Lower leg skin (tissue), 4 donors: ENCODE results near the gene TTC16. TPM values are rescaled to one million over a fixed set of nuclear protein-coding genes. Genes with fewer than 3 reads are reported as not detected.
"Not testable (repeated sequence)": the region's sequence is repeated elsewhere in the genome, so short reads cannot be mapped to it uniquely, and the experiment has no call there.

Experiments
- DNase-seq, 2 donors: peaks; one replicate each; pipeline ENCODE4 v3.0.0-alpha.2; 2019; ENCODE audit warnings: low spot score in 2 of 2
- H3K4me3 ChIP-seq: fragments of 200-600 bp; sonication (generic); 2 replicates; pipeline ENCODE4 v1.5.1; 2017; ENCODE audit warnings: mild to moderate bottlenecking, low read depth; ENCODE audit not compliant: poor library complexity, severe bottlenecking
- POLR2A ChIP-seq, 2 donors: fragments of 450-650 bp; IDR thresholded peaks; one replicate each; pipeline ENCODE4 v1.6.1; 2016 to 2017; ENCODE audit warnings: antibody characterized with exemption in 2 of 2, mild to moderate bottlenecking in 1 of 2, moderate library complexity in 1 of 2
- WGBS, 2 donors: methylation state at CpG; one replicate each; pipeline ENCODE4 v1.1.5; 2018; 5-methylcytosine and 5-hydroxymethylcytosine counted together
- intact Hi-C: fragments of 100-400 bp; cut with DNase I; formaldehyde crosslinking; loops from one replicate; pipeline ENCODE4 v1.15.0; 2023; ENCODE audit warnings: low total_unique reads
- total RNA-seq, 4 donors: library from RNA; depleted of rRNA; stranded (reverse); fragments of >200 nt; gene quantifications; one replicate each; pipeline ENCODE4 v1.1.0, GENCODE V29; 2016
- TF ChIP-seq, protein P1 (sequence below), 3 donors: fragments of 450-650 bp; IDR thresholded peaks; one replicate each; pipeline ENCODE4 v1.5.1; 2016; ENCODE audit warnings: antibody characterized with exemption in 3 of 3, mild to moderate bottlenecking in 3 of 3, moderate library complexity in 2 of 3

TTC16 gene
- total RNA-seq, 4 donors from 2014 or later = 0.25 TPM; not detected in 3

DNA sequence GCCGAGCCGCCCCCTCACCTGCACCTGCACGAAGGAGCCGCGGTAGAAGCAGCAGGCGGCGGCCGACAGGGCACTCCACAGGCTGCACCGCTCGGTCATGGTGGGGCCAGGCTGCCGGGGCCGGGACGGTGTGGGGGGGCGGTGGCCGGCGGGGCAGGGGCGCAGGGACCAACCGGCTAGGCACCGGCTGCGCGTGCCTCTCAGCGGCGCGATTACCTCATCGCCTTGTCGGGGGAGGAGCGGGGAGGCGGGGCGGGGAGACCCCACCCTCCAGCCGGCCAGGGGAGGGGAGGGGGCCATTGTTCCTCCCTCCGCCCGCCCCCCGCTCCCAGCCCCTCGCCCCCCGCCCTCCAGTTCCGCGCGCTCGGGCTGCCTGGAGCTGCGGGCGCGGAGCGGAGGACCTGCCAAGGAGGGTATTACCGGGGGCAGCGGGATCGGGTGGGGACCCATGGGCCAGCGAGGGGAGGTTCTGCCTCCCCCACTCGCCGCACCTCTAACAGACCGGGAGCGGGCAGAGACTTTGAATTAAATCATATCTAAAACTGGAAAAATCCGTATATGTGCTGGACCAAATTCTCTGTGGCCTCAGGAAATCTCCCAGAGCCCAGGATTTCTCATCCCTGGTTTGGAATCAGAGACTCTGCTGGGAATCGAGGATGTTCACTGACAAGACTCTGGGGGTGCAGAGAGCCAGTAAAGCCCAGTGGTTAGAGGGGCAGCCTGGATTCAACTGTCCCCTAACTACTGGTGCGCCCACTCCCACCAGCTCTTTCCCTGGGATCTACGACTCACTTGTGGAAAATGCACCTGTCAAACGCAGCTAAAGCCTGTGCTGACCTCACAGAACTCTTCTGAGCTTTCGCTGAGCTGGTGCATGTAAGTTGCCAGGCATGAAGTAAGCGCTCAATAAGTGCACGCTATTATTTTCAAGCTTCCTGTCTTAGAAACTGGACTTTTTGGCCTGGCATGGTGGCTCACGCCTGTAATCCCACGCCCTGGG, 39.5 kb downstream of the TTC16 start:
- intact Hi-C loops = no loop called here
- no peak overlapping the region for H3K4me3 ChIP-seq
- WGBS, 2 donors = 50% methylated on average over 30 of the region's 61 CpGs
- DNase-seq = no peak
- TF ChIP-seq, protein P1, sequence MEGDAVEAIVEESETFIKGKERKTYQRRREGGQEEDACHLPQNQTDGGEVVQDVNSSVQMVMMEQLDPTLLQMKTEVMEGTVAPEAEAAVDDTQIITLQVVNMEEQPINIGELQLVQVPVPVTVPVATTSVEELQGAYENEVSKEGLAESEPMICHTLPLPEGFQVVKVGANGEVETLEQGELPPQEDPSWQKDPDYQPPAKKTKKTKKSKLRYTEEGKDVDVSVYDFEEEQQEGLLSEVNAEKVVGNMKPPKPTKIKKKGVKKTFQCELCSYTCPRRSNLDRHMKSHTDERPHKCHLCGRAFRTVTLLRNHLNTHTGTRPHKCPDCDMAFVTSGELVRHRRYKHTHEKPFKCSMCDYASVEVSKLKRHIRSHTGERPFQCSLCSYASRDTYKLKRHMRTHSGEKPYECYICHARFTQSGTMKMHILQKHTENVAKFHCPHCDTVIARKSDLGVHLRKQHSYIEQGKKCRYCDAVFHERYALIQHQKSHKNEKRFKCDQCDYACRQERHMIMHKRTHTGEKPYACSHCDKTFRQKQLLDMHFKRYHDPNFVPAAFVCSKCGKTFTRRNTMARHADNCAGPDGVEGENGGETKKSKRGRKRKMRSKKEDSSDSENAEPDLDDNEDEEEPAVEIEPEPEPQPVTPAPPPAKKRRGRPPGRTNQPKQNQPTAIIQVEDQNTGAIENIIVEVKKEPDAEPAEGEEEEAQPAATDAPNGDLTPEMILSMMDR (IDR thresholded peaks at IDR 0.05) = no peak
- TF ChIP-seq POLR2A (IDR thresholded peaks at IDR 0.05) = no peak

DNA sequence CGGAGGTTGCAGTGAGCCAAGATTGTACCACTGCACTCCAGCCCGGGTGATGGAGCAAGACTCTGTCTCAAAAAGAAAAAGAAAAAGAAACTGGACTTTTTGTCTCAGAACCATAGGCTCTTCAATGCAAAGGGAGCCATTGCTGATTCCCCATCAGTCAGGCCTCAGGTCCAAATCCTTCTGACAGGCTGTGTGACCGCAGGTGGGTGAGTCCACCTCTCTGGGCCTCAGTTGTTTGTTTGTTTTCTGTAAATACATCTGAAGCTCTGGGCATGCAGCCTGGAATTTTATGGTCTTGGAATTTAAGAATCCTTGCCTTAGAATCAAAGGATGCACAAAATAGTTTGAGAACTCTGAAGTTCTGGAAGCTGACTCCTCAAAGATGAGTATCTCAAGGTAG, 40.4 kb downstream of the TTC16 start:
- DNase-seq = no peak
- TF ChIP-seq POLR2A (IDR thresholded peaks at IDR 0.05) = no peak
- TF ChIP-seq, protein P1 (IDR thresholded peaks at IDR 0.05) = no peak
- intact Hi-C loops = no loop called here
- WGBS, 2 donors = 93 to 94% methylated on average over 3 of the region's 3 CpGs
- H3K4me3 ChIP-seq = no peak overlapping the region

DNA sequence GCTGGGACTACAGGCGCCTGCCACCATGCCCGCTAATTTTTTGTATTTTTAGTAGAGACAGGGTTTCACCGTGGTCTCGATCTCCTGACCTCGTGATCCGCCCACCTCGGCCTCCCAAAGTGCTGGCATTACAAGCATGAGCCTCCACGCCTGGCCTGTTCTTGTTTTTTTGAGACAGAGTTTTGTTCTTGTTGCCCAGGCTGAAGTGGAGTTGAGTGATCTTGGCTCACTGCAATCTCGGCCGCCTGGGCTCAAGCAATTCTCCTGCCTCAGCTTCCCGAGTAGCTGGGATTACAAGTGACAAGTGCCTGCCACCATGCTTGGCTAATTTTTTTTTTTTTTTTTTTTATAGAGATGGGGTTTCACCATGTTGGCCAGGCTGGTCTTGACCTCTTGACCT, 40.9 kb downstream of the TTC16 start:
- intact Hi-C loops, H3K4me3 ChIP-seq, DNase-seq: not testable (repeated sequence)
- 84% methylated on average over 11 of the region's 11 CpGs for WGBS, 2 donors

DNA sequence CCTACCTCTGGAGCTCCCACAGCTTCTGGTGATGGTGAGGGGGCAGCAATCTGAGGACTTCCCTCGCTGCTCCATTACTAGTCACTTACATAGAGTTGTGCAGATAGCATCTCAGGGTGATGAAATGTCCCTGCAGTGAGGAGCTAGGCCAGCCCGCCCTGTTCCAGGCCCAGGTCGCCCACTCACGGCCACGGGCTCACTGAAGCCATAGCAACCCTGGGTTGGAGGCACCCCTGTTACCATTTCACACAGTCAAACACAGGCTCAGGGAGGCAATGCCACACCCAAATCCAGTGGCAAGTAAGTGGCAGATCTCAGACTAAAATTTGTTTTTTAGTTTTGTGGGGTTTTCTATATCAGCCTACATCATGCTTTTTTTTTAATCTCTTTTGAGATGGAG, 43.0 kb downstream of the TTC16 start:
- TF ChIP-seq POLR2A (IDR thresholded peaks at IDR 0.05) = no peak
- TF ChIP-seq, protein P1 (IDR thresholded peaks at IDR 0.05) = no peak
- WGBS, 2 donors = 71 to 72% methylated on average over 5 of the region's 5 CpGs
- DNase-seq = no peak
- H3K4me3 ChIP-seq = no peak overlapping the region
- intact Hi-C loops = no loop called here

DNA sequence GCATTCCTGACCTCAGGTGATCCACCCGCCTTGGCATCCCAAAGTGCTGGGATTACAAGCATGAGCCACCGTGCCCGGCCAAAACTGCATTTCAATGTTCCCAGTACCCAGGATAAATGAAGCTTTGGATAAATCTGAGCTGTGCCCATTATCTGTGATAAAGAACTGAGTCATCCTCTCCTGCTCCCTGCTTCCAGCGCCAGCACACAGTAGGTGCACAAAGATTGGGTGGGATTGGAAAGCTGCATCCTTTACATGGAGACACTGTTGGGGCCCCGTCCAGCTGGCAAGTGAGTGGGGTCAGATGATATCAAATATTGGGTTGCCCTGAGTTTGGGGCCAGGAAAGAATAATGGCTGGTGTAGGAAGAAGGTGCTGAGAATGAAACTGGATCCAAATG, 45.2 kb downstream of the TTC16 start:
- DNase-seq = no peak
- H3K4me3 ChIP-seq = no peak overlapping the region
- 89% methylated on average over 5 of the region's 5 CpGs for WGBS, 2 donors
- intact Hi-C loops = no loop called here
- TF ChIP-seq, protein P1 (IDR thresholded peaks at IDR 0.05) = no peak
- no peak for TF ChIP-seq POLR2A (IDR thresholded peaks at IDR 0.05)

DNA sequence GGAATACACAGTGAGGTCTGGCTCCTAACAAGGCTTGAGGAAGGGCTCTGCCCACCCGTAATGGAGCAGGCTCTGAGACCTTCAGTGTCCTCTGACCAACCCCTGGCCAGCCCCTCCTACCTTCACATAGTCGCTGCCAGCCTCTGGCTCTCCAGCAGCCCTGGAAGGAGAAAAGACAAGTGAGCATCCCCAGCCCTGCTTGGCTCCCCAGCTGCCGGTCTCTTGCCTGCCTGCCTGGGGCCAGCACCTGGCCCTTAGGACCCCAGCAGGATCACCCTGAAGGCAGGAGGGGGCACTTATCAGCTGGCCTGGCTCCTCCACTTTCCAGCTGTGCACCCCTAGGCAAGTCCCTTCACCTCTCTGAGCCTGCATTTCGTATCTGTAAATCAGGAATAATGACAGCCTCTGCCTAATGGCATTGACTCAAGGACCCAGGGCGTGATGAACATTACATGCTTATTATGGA, 45.6 kb downstream of the TTC16 start:
- H3K4me3 ChIP-seq = no peak overlapping the region
- no peak for DNase-seq
- intact Hi-C loops = no loop called here
- 48% methylated on average over 4 to 5 of the region's 5 CpGs for WGBS, 2 donors
- TF ChIP-seq, protein P1 (IDR thresholded peaks at IDR 0.05) = no peak
- TF ChIP-seq POLR2A (IDR thresholded peaks at IDR 0.05) = no peak
